Activated naive CD4-positive, alpha-beta T cell treated with anti-CD3 and anti-CD28 coated beads, Interleukin-2, amount 50 U/mL, for 16 hours (primary cell): ENCODE measurements around the gene FBXO15.

Experiments
- DNase-seq: peaks from one replicate; pipeline ENCODE4 v3.0.0-alpha.2; 2020

Gene FBXO15

GRCh38 chr18:74108460-74108859 lies 39.2 kb downstream of the FBXO15 start:
- DNase-seq = no peak

GRCh38 chr18:74097803-74098202 lies 49.8 kb downstream of the FBXO15 start:
- no peak for DNase-seq

- no peak for DNase-seq
Observed at GRCh38 chr18:74092922-74093321, 54.7 kb downstream of the FBXO15 start.

GRCh38 chr18:74084184-74084855 lies 63.3 kb downstream of the FBXO15 start:
- no peak for DNase-seq

GRCh38 chr18:74083557-74083952 lies 64.1 kb downstream of the FBXO15 start:
- no peak for DNase-seq

GRCh38 chr18:74082742-74083556 lies 64.7 kb downstream of the FBXO15 start:
- DNase-seq = peak; percentile 31

- peak; percentile 68 for DNase-seq
Observed at GRCh38 chr18:74081966-74082741, 65.5 kb downstream of the FBXO15 start.

GRCh38 chr18:74078257-74078656 lies 69.4 kb downstream of the FBXO15 start:
- DNase-seq = no peak

GRCh38 chr18:74074668-74075564 lies 72.7 kb downstream of the FBXO15 start:
- no peak for DNase-seq

GRCh38 chr18:74073957-74074667 lies 73.5 kb downstream of the FBXO15 start:
- no peak for DNase-seq

- DNase-seq = no peak
Observed at GRCh38 chr18:74069178-74070050, 78.2 kb downstream of the FBXO15 start.

GRCh38 chr18:74068296-74068695 lies 79.3 kb downstream of the FBXO15 start:
- DNase-seq = no peak

- no peak for DNase-seq
Observed at GRCh38 chr18:74066018-74066417, 81.6 kb downstream of the FBXO15 start.

GRCh38 chr18:74065366-74065765 lies 82.3 kb downstream of the FBXO15 start:
- no peak for DNase-seq

- DNase-seq = peak; percentile 51
Observed at GRCh38 chr18:74064510-74064909, 83.1 kb downstream of the FBXO15 start.

GRCh38 chr18:74063557-74063956 lies 84.1 kb downstream of the FBXO15 start:
- DNase-seq = no peak

- DNase-seq = peak; percentile 44
Observed at GRCh38 chr18:74063023-74063422, 84.6 kb downstream of the FBXO15 start.

- no peak for DNase-seq
Observed at GRCh38 chr18:74062037-74062436, 85.6 kb downstream of the FBXO15 start.

- no peak for DNase-seq
Observed at GRCh38 chr18:74060579-74060978, 87.1 kb downstream of the FBXO15 start.

GRCh38 chr18:74050807-74051206 lies 96.8 kb downstream of the FBXO15 start:
- DNase-seq = no peak
